GM18519 (cell line): ENCODE data around the gene CD6.

Source experiments
- ATAC-seq: cut with Tn5 transposase; IDR thresholded peaks from one replicate; pipeline ENCODE4 v1.9.1; 2021; ENCODE audit warnings: mild to moderate bottlenecking, moderate library complexity; ENCODE audit not compliant: unreplicated experiment, low FRiP score

CD6 gene

GRCh38 chr11:60934790-60935605 is 36.5 kb upstream of the CD6 start:
- ATAC-seq: no peak

DNA sequence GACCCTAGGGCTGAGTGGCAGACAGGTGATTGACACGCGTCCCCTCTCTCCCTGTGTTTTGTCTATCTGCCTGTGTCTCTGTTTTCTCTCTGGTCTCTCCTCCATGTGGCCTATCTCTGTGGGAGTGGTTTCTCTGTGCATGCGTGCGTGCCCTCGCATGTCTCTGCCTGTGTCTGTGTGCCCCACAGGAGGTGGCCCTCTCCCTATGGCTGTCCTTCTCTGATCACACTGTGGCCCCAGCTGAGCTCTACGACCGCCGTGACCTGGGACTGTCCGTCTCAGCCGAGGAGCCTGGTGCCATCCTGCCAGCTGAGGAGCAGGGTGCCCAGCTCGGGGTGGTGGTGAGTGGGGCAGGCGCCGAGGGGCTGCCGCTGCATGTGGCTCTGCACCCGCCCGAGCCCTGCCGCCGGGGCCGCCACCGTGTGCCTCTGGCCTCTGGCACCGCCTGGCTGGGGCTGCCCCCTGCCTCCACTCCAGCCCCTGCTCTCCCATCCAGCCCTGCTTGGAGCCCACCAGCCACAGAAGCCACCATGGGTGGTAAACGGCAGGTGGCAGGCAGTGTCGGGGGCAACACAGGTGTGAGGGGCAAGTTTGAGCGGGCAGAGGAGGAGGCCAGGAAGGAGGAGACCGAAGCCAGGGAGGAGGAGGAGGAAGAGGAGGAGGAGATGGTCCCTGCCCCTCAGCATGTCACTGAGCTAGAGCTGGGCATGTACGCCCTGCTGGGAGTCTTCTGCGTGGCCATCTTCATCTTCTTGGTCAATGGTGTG is 35.6 kb upstream of the CD6 start:
- no peak for ATAC-seq

DNA sequence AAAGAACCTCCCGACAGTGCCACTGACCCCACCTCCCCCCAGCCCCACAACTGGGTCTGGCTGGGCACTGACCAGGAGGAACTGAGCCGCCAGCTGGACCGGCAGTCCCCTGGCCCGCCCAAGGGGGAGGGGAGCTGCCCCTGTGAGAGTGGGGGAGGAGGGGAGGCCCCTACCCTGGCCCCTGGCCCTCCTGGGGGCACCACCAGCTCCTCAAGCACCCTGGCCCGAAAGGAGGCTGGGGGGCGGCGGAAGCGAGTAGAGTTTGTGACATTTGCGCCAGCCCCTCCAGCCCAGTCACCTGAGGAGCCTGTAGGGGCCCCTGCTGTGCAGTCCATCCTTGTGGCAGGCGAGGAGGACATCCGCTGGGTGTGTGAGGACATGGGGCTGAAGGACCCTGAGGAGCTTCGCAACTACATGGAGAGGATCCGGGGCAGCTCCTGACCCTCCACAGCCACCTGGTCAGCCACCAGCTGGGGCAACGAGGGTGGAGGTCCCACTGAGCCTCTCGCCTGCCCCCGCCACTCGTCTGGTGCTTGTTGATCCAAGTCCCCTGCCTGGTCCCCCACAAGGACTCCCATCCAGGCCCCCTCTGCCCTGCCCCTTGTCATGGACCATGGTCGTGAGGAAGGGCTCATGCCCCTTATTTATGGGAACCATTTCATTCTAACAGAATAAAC is 34.9 kb upstream of the CD6 start:
- no peak for ATAC-seq

- ATAC-seq: no peak
Measured at GRCh38 chr11:60937144-60937527, 34.3 kb upstream of the CD6 start.

- no peak for ATAC-seq
Measured at GRCh38 chr11:60937811-60938210, 33.7 kb upstream of the CD6 start.

DNA sequence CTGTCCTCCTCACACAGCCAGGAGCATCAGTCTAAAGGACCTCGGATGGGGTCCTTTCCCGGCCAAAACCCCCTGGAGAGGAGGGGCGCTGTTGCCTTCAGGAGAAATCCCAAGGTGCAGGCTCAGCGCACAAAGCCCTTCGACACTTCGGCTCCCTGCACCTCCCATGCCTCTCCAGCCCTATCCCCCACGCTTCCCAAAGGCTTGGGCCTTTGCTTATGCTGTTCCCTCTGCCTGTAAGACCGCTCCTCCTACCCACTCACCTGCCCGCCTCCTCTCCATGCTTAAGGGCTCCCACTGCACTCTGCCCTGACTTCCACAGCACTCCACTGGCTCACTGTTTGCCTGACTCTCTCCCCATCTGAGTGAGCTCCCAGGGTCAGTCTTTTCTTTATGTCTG is 33.0 kb upstream of the CD6 start:
- no peak for ATAC-seq

- ATAC-seq: no peak
Measured at GRCh38 chr11:60939301-60939700, 32.2 kb upstream of the CD6 start.

DNA sequence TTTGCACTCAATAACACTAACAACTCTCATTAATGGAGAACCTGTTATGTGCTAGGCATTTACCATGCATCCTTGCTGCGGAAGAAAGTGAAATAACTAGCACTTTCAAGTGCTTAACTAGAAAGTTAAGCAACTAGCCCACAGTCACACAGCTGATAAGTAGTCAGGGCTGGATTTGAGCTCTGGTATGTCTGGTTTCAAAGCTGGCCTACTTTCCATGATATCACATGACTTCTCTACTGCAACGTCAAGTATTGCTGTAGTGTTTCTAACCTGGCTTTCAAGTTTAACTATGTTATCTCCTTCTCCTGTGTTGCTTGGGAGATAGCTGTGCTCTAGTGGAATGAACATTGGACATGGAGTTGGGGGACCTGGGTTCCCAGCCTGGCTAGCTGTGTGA is 31.6 kb upstream of the CD6 start:
- ATAC-seq: no peak

- ATAC-seq: no peak
Measured at GRCh38 chr11:60941371-60942119, 29.9 kb upstream of the CD6 start.

GRCh38 chr11:60942219-60942618 is 29.3 kb upstream of the CD6 start:
- no peak for ATAC-seq

GRCh38 chr11:60942970-60943565 is 28.4 kb upstream of the CD6 start:
- ATAC-seq: no peak

DNA sequence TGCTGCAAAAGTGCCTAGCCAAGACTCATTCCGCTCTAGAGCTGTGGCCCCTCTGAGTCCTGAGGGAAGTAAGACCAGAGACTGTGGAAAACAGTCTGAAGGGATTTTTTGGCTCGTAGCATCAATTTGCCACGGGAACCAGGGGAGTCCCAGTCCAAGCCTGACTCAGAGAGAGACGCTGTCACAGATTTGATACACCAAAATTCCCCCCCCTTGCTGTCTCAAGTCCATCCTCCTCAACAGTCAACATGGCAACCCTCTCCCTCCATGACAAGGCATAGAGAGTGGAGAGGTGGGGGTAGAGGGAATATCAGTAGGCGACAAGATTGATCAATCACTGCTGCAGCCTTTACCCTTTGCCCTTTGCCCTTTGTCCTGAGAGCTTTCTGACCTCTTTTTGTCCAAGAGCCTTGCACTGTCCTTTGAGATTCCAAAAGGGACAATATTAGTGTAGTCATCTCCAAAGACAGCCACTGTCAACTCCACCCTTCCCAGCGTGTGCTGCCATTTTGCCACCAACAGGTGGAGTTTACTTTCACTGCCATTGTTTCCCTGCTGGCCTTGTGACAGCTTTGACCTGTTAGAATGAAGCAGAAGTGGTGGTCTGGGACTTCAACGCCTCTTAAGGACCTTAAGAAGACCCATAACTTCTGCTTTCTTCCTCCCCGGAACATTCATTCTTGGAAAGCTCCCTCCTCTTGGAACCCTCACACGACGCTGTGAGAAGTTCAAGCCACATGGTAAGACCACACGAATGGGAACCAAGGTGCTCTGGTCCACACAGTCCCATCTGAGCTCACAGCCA is 26.8 kb upstream of the CD6 start:
- ATAC-seq: no peak

- ATAC-seq: no peak
Measured at GRCh38 chr11:60945295-60945667, 26.2 kb upstream of the CD6 start.

DNA sequence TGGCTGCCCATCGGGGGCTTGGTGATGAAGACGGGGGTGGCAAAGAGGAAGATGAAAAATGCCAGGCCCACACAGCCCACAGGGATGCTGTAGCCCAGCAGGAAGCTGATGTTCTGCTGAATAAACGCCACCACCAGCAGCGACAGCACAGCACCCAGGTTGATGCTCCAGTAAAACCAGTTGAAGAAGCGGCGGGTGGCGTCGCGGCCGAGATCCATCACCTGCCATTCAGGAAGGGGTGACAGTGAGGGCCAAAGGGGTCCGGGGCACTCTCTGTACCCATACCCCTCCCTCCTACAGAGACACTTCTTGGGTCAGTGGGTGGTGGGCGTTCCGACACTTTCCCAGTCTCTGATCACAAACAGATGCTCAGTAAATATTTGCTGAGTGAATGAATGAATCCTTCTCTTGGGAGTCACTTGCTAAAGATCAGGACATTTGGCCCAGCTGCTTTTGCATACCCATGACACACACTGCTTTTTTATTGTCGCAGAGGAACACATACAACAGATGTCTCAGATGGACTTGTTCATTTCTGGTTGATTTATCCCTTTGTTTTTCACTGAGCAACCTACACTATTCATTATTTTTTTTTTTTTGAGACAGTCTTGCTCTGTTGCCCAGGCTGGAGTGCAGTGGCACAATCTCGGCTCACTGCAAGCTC is 24.7 kb upstream of the CD6 start:
- no peak for ATAC-seq

GRCh38 chr11:60947700-60948099 is 23.8 kb upstream of the CD6 start:
- ATAC-seq: no peak

GRCh38 chr11:60948250-60948649 is 23.2 kb upstream of the CD6 start:
- no peak for ATAC-seq

DNA sequence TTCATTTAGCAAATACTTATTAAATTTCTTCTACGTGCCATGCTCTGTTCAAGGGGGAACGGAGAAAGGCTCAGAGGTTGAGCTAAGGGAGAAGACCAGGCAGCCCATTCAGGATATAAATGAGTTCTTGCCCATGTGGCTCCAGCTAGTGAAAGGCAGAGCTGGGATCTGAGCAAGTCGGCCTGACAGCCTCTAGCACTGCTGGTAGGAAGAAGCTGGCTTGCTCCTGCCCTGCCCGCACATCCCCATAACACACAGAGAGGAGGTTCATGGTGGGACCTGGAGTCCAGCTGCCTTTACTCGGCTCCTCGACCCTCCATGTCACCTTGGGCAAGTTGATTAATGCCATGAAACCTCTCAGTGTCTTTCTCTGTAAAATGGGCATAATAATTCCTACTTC is 21.5 kb upstream of the CD6 start:
- ATAC-seq: no peak

DNA sequence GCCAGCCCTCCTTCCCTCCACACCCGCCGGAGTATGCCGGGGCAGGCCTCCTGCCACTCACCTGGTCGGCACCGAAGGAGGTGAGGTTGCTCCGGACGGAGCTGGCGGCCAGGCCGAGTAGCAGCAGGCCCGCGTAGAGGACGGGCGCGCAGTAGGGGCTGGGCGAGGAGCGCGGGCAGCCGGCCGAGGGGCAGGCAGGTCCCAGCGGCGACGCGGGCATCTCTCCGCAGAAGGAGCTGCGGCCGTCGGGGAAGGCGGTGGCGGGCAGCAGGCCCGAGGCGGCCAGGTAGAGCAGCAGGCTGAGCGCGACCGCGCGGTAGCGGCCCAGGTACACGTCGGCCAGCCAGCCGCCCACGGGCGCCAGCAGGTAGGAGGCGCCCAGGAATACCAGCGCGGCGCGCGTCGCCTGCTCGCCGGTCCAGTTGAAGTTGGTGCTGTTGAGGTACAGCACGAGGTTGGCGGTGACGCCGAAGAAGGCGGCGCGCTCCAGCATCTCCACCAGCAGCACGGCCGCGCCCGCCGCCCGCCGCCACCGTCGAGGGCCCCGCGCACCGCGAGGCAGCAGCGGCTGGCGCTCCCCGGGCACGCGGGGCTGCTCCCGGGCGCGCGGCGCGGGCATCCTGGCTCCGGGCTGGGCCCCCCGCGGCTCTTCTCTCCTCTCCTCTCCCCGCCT is 20.4 kb upstream of the CD6 start:
- no peak for ATAC-seq

DNA sequence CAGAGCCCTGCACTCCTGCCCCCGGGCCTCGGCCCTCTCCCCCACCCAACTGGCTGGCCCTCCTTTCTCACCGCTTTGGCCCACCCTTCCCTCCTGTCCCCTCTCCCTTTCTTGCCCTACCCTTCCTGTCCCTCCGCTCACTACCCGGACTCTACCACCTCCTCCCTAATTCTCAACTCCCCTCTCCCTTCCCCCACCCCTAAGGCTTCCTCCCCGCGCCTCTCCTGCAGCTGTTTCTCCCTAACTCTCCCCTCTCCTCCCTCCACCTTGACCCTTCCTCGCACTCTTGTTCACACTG is 19.9 kb upstream of the CD6 start:
- ATAC-seq: no peak
